ENCODE results near the gene TMEM108. TPM values are rescaled to one million over a fixed set of nuclear protein-coding genes. Genes with fewer than 3 reads are reported as not detected.

TMEM108 gene
- total and polyA plus RNA-seq, 11 donors: 0.14 to 2.8 (median 0.57) TPM

GRCh38 chr3:133440652-133441051, 402.5 kb downstream of the TMEM108 start:
- Histone ChIP-seq H3K27me3 (no peaks in the 10 kb centered on the region), H3K4me3 (no peak overlapping the region), H3K27ac (no peak overlapping the region), H3K36me3 (no peaks in the 10 kb centered on the region), H3K4me1 (peaks cover 0 to 11% (median 0%) of the 10 kb centered on the region in 12 donors), H3K9me3 (no peaks in the 10 kb centered on the region)
- ATAC-seq: peak in 3 of 4 donors; percentile 53 to 72 (median 59)
- intact Hi-C loops (cut with DNase I): no loop called here
- no peak for TF ChIP-seq POLR2A (IDR thresholded peaks at IDR 0.05)
- TF ChIP-seq, protein P1, sequence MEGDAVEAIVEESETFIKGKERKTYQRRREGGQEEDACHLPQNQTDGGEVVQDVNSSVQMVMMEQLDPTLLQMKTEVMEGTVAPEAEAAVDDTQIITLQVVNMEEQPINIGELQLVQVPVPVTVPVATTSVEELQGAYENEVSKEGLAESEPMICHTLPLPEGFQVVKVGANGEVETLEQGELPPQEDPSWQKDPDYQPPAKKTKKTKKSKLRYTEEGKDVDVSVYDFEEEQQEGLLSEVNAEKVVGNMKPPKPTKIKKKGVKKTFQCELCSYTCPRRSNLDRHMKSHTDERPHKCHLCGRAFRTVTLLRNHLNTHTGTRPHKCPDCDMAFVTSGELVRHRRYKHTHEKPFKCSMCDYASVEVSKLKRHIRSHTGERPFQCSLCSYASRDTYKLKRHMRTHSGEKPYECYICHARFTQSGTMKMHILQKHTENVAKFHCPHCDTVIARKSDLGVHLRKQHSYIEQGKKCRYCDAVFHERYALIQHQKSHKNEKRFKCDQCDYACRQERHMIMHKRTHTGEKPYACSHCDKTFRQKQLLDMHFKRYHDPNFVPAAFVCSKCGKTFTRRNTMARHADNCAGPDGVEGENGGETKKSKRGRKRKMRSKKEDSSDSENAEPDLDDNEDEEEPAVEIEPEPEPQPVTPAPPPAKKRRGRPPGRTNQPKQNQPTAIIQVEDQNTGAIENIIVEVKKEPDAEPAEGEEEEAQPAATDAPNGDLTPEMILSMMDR (IDR thresholded peaks at IDR 0.05): no peak
- 68 to 76% (median 71%) methylated on average over 2 of the region's 2 CpGs for WGBS, 4 donors
- no peak for DNase-seq

- ATAC-seq (no peak), DNase-seq (no peak)
- TF ChIP-seq POLR2A (IDR thresholded peaks at IDR 0.05): no peak
- intact Hi-C loops (cut with DNase I): no loop called here
- Histone ChIP-seq H3K27me3 (no peaks in the 10 kb centered on the region), H3K27ac (peak overlapping the region in 1 of 12 donors; percentile 9), H3K9me3 (no peaks in the 10 kb centered on the region), H3K36me3 (no peaks in the 10 kb centered on the region), H3K4me1 (peaks cover 0 to 11% (median 0%) of the 10 kb centered on the region in 12 donors), H3K4me3 (peak overlapping the region in 1 of 12 donors; percentile 29)
- WGBS, 4 donors: 59 to 74% (median 70%) methylated on average over 3 of the region's 3 CpGs
These were observed 403.7 kb downstream of the TMEM108 start for GRCh38 chr3:133441867-133442270.

DNA sequence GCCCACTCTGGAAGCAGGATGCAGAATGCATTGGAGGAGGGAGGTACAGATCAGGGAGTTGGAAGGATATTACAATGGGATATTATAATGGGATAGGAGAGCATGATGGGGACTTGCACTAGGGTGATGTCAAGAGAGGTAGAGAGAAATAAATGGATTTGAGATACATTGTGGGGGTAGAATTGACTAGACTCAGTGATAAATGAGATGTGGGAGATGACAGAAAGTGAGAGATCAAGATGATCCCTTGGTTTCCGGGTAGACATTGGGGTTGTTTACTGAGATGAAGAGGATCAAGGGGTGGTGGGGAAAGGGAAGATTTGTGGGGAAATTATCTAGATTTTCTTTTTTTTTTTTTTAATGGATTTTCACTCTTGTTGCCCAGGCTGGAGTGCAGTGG, 404.3 kb downstream of the TMEM108 start:
- Histone ChIP-seq H3K27me3 (no peaks in the 10 kb centered on the region), H3K36me3 (no peaks in the 10 kb centered on the region), H3K9me3 (no peaks in the 10 kb centered on the region), H3K4me3 (no peak overlapping the region), H3K4me1 (peaks cover 0 to 11% (median 0%) of the 10 kb centered on the region in 12 donors), H3K27ac (no peak overlapping the region)
- WGBS, 4 donors: 94 to 96% (median 95%) methylated on average over 1 of the region's 1 CpG
- intact Hi-C loops (cut with DNase I): no loop called here
- TF ChIP-seq, protein P1 (IDR thresholded peaks at IDR 0.05): no peak
- no peak for TF ChIP-seq POLR2A (IDR thresholded peaks at IDR 0.05)
- no peak for DNase-seq
- no peak for ATAC-seq

GRCh38 chr3:133443649-133444422, 405.6 kb downstream of the TMEM108 start:
- TF ChIP-seq, protein P1 (IDR thresholded peaks at IDR 0.05): no peak
- TF ChIP-seq POLR2A (IDR thresholded peaks at IDR 0.05): no peak
- 50 to 67% (median 57%) methylated on average over 5 of the region's 5 CpGs for WGBS, 4 donors
- DNase-seq (no peak), ATAC-seq (peak in 1 of 4 donors; percentile 22)
- Histone ChIP-seq H3K27ac (no peak overlapping the region), H3K4me3 (no peak overlapping the region), H3K27me3 (no peaks in the 10 kb centered on the region), H3K4me1 (peaks cover 0 to 19% (median 0%) of the 10 kb centered on the region in 12 donors), H3K9me3 (no peaks in the 10 kb centered on the region), H3K36me3 (no peaks in the 10 kb centered on the region)
- intact Hi-C loops (cut with DNase I): no loop called here

All from heart left ventricle (tissue), 16 donors.